Suppressor macrophage (primary cell): Measurements from ENCODE around the gene F2RL3.

Source experiments
- DNase-seq, 4 experiments: peaks; one replicate each; pipeline ENCODE4 v3.0.0-alpha.2; 2020 to 2022

Gene F2RL3

DNA sequence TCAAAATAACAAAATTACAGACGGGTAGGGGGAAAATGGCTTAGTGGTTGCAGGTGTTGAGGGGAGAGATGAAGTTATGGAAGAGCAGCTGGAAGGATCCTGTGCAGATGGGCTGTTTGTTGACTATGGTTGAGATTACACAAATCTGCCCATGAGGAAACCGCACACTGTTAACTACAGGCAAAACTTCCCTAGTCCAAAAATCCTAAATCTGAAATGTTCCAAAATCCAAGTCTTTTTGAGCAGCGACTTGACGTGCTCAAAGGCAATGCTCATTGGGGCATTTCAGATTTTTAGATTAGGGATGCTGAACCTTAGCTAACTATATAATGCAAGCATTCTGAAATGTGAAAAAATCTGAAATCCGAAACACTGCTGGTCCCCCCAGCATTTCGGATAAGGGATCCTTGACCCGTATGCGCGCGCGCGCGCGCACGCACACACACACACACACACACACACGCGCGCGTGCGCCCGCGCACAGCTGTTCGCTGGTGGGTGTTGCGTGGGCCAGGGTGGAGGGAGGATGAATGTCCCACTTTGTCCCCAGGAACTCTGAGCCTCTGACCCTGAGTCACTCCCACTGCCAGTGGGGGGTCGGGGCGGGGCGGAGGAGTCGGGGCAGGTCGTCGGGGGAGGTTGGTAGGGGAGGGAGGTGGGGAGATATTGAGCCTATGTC is 6.8 kb downstream of the F2RL3 start:
- DNase-seq, result peak in 2 of 4 experiments; percentile 11 to 35

DNA sequence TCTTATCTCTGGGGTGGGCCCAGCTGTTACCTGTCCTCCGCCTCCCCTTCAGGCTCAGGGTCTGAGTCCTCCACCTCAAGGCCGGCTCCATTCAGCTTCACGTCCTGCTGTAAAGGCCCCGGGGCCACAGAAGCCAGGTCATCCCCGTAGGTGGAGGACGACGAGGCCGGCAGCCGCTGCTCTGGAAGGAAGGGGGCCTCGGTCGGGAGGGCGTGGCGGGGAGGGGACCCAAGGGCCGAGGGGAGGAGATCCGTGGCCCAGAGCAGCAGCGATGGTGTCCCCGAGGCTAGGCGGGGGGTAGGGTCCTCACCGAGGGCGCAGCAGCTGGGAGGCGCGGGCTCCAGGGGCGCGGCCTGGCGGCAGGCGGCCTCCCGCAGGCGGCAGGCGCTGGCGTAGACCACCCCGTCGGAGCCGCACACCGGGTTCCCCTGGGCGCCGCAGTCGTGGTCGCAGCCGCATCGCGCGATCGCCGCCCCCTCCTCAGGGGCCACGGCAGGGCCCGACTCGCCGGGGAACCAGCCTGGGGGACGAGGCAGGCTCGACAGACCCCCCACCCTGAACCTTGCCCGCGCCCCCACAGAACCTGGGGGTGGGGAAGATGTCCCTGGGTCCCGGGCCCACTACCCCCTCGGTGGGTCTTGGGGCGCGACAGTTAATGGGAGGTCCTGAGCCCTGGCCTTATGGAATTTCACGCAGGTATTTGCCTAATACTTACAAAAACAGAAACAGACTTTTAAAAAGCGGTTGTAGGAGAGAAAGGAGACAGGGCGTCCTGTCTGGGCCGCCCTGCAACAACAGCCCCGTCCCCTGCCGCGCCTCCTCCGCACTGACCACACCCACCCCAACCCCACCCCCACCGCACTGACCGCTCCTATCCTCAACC is 7.6 kb downstream of the F2RL3 start:
- peak in 2 of 4 experiments; percentile 32 to 38 for DNase-seq

DNA sequence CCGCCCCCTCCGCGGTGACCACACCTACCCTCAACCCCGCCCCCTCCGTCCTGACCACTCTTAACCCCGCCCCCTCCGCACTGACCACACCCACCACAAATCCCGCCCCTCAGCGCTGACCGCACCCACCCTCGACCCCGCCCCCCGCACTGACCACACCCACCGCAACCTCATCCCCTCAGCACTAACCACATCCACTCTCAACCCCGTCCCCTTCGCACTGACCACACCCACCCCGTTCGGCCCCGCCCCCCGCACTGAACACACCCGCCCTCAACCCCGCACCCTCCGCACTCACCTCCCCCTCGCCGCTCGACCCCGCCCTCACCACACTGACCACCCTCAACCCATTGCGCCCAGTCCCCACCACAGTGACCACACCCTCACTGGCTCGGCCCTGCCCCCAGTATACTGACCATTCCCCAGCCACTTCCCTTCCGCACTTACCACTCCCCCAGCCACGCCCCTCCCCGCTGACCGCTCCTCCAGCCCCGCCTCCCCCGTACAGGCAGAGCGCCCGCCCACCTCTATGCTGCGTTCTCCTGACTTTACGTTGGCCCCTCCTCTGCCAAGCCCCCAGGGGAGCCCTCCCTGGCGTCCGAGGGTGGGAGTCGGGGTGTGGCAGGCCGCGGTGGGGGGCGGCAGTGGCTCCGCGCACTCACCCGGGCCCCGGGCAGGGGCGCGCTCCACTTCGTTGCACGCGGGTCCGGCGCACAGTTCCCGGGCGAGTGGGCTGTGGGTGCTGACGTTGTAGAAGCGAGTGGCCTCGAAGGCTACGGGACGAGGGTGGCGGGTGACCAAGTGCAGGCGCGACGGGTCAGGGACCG is 8.4 kb downstream of the F2RL3 start:
- DNase-seq, result peak; percentile 95 to 99 (median 96)

DNA sequence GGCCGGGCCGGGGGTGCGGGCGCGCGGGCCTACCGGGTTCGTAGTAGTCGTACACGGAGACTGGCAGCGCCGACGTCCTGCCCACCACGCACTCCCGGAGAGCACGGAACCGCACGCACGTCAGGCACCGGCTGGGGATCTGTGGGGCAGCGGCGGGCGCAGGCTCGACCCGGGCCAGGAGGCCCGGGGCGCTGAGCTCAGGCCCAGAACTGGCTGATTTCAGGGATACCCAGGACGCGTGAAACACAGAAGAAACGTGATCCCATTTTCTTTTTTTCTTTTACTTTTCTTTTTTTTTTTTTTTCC is 9.0 kb downstream of the F2RL3 start:
- no peak for DNase-seq

DNA sequence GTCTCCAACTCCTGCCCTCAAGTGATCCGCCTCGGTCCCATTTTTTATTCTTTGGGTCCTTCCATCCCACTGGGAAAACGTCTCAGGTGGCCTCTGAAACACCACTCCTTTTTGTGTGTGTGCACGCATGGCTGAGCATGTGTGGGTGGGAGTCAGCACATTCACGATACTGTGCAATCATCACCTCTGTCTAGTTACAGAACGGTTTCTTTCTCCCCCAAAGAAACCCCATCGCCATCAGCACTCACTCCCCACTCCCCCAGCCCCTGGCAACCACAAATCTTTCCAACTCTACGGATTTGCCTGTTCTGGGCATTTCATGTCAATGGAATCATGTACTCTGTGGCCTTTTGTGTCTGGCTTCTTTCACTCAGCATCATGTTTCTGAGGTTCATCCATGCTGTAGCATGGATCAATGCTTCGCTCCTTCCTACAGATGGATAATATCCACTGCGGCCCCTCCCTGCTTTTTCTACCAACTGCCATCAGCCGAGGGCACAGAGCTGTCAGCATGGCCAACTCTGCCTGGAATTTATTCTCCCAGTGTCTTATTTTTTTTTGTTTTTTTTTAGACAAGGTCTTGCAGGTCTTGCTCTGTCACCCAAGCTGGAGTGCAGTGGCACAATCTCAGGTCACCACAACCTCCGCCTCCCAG is 9.7 kb downstream of the F2RL3 start:
- no peak for DNase-seq

DNA sequence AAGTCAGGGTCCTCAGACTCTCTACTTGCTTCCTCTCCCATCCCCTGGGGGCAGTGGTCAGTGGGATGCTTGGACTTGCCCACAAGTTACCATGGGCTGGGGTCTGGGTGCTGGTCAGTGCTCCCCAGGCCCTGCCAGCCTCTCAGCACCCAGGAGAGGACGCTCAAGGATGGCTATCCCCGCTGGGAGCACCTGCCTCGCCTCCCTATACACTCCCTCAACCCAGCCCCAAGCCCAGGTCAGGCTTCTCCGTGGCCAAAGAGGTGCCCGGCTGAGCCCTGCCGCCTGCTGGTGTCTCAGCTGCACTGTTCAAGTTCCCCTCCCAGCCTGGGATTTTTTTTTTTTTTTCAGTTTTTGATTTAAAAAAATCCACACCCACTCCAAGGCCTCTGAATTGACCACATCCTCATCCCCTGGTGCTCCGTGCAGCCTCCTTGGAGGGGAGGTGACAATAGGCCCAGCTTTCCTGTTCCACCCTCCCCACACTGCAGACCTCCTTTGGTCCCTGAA is 10.8 kb downstream of the F2RL3 start:
- peak; percentile 75 to 88 (median 87) for DNase-seq

DNA sequence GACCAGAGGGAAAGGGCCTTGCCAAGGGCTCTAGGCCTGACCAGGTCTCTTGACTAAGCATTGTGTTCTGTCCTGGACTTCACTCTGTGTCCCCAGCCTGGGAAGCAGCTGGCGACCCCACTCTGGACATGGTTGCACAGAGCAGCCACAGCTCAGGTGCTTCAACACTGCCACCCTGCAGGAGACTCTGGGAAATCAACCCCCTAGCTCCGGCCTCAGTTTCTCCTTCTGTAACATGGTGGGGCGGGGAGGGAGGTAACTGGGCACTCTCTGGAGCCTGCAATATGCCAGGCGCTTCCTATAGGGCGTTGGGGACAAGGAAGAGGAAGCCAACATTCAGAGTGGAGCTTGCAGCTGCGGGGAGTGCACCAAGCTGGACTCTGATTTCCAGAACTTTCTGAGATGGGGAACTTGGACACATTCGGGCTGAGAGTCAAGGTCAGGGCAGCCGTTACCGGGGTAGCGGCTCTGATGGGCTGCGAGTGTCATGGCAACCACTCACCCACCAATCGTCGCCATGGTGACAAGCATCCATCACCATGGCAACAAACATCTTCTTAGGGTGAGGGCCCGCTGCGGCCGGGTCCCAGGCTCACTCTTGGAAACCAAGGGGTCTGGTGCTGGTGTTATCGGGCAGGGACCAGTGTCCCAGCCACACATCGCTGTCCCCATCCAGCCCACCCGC is 12.8 kb downstream of the F2RL3 start:
- DNase-seq, result peak in 2 of 4 experiments; percentile 4 to 18

DNA sequence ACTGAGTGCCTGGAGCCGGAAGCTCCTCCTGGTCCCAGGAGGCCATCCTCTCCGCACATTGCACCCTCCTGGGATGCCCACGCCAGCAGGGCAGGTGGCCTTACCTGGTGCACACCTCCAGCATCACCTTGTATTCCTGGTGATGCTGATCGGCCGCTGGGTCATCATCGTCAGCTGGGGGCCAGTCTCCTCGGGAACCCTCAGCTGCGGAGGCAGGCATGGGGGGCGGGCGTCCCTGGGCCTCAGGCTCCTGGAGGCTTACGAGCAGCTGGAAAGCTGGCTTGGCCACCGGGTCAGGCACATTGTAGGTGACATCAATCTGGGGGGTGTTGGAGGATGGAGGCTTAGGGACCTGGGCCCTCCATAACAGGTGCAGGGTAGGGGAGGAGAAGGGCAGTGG is 13.7 kb downstream of the F2RL3 start:
- DNase-seq, result no peak

DNA sequence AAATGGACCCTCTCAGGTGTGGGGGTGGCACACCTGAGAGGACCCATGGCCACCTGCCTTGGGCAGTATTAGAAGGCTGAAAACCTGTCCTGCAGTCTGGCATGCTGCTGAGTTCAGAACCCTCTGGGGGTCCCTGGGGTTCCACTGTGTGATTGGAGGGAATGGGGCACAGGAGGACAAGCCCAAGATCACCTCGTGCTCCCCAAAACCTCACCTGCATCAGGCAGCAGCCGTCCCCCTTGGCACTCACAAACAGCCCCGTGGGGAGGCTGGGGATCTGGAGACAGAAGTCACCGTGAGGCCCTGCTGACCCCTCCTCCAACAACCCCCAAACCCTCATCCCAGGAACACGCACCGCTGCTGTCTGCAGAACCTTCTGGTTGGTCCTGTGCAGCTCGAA is 14.5 kb downstream of the F2RL3 start:
- DNase-seq, result no peak

DNA sequence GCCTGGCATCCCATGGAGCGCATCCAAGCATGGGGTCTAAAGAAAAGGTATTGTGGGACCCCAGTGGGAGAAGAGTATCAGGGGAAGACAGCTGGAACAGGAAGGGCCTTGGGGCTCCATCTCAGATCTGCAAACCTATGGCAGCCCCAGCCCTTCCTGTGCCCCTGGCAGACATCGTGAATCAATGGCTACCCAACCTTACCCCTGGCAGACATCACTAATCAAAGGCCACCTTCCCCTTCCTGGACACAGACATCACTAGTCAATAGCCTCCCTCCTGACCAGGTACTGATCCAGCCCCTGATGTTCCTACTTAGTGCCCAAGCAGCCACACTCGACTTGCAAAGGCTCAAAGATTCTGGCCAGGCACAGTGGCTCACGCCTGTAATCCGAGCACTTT is 15.8 kb downstream of the F2RL3 start:
- no peak for DNase-seq

DNA sequence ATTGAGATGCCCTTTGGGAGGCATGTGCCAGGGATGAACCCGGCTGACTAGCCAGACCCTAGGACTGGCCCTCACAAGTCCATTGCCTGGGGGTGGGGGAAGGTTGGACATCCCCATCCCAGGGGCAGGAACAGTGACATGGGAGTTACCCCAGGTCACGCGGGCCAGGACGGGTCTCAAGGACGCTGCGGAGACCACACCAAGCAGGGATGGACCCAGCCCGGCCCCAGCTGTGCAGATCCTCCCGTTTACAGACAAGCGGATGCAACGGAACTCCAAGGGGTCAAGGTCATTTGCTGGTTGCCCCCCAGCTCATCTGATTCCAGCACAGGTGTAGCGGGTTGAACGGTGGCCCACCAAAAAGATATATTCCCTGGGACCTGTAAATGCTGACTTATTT is 20.0 kb downstream of the F2RL3 start:
- no peak for DNase-seq

DNA sequence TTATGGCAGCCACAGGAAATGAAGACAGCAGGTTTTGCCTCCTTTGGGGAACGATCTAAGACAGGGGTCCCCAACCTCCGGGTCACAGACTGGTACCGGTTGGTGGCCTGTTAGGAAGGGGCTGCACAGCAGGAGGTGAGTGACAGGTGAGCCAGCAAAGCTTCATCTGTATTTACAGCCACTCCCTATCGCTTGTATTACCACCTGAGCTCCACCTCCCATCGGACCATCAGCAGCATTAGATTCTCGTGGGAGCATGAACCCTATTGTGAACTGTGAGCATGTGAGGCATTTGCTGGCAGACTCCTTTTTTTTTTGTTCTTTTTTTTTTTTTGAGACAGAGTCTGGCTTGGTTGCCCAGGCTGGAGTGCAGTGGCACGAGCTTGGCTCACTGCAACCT is 22.2 kb downstream of the F2RL3 start:
- DNase-seq, result no peak

DNA sequence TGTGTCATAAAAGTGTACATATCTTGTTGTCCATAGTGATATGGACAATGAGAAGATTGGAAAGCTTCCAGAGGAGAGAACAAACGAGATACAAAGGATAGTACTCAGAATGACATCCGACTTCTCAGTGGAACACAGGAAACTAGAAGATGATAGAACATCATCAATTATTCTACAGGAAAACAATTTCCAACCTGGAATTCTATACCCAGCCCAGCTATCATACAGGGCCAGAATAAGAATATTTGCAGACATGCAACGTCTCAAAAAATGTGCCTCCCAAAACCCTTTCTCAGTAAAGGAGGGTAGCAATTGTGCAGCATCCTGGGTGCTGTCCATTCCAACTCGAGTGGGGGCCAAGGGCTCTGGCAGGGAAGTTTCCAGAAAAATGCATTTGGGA is 24.0 kb downstream of the F2RL3 start:
- no peak for DNase-seq

DNA sequence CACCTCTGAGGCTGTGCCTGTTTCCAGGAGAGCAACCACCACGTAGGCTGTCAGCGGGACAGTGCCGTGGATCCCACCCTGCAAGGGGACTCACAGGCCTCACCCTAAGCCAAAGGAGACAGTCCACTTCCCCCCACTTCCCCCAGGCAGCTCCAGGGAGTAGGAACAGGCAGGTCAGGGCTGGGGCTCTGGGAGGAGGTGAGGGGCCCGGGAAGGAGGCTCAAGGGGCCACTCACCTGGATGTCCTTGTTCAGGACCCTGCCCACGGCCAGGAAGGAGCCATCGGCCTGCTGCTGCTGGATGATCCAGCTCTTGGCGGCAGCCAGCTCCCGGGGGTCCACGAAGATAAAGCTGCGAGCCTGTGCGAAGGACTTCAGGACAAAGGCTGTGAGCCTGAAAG is 25.6 kb downstream of the F2RL3 start:
- DNase-seq, result no peak

DNA sequence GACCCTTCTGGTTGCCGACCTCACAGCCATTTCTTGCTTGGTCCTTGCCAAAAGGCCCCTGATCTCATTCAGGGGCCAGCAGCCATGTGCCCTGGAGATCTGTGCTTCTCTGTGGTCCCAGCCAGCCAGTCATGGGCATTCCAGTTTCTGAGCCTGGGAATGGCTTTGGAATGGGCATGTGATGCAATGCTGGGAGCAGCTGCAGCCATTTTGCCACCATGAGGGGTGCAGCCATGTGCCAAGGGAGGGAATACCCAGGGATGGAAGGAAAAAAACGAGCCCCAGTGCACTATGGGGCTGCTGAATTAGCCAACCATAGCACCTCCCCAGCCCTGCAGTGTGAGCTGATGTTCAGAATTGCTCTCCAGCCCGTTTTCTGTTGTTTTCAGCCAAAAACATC is 26.3 kb downstream of the F2RL3 start:
- DNase-seq, result no peak

DNA sequence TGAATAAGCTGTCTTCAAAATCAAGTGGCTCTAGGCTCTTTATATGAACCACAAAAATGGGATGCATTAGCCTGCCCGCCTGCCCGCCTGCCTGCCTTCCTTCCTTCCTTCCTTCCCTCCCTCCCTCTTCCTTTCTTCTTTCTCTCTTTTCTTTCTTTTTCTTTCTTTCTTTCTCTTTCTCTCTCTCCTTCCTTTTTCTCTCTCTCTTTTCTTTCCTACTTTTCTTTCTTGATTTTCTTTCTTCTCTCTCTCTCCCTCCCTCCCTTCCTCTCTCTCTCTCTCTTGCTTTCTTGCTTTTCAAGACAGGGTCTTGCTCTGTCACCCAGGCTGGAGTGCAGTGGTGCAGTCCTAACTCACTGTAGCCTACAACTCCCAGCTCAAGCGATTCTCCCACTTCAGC is 26.9 kb downstream of the F2RL3 start:
- DNase-seq, result no peak

DNA sequence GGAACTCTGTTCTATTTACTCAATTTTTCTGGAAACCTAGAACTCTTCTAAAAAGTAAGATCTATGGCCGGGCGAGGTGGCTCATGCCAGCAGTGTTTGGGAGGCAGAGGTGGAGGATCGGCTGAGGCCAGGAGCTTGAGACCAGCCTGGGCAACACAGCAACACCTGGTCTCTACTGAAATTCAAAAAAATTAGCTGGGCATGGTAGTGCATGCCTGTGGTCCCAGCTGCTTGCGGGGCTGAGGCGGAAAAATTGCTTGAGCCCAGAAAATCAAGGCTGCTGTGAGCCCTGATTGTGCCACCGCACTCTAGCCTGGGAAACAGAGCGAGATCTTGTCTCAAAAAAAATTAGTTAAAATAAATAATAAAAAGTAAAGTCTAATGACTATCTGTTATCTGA is 28.6 kb downstream of the F2RL3 start:
- no peak for DNase-seq

DNA sequence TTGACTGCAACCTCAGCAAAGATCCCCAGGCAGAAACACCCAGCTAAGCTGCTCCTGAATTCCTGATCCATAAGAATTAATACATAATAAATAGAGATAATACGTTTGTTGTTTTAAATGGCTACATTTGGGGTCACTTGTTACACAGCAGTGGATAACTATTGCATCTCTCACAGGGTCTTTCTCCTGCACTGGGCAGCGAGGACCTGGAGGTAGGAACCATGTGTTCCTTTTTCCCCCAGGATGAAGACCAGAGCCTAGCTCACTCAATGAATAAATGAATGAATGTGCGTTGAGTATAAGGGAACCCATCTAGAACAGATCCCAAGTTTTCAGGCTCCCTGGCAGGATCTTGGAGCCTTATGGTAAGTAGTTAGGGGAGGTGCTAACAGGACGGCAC is 30.7 kb downstream of the F2RL3 start:
- DNase-seq, result no peak

DNA sequence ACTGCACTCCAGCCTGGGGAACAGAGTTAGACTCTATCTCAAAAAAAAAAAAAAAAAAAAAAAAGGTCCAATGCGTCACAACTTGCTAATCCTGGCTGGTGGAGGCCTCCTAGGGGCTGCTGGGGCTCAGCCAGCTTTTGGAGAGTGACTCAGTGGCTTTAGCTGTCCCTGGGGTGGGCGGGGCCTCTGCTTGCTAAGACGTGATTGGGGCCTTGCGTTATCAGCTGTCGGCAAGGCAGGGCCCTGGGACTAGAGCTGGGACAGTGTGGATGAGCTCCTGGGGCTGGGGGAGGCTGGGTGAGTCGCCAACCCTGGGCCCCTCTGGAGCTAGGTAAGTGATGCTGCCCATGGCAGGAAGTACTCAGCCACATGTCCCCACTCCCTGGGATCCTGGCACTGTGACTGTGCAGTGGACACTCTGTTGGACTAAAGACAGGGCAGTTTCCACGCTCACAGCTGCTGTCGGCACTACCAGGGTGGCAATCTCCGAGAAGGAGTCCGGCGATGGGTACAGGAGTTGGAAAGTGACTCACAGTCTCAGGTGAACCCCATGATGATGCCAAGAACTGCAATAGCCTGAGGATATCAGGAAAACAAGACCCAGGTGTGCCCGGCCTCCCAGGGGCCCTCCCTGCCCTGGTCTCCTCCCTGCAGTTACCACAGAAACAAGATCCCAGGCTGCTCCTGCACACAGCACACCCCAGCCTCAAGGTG is 32.2 kb downstream of the F2RL3 start:
- DNase-seq, result no peak

DNA sequence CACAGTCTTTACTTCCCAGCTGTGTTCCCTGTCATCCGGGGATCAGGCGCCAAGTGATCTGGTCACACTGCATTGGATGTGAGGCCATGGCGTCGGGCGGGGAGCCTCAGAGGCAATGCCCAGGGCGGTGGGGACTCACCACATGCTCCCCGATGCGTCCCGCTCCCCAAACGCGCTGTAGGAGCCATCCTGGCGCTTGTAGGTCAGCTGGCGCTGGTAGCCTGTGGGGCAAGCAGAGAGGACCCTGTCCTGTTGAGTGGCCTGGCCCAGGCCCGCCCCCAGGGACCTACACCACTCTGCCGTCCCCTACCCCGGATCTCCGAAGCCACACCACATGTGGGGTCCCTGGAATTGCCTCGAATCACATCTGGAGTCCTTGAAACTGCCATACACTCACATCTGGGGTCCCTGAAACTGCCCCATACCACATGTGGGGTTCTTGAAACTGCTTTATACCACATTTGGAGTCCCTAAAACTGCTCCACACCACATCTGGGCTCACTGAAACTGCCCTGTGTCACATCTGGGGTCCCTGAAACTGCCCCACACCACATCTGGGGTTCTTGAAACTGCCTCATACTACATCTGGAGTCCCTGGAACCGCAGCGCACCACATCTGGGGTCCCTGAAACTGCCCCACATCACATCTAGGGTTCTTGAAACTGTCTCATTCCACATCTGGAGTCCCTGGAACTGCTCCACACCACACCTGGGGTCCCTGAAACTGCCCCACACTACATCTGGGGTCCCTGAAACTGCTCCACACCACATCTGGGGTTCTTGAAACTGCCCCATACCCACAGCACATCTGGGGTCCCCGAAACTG is 33.2 kb downstream of the F2RL3 start:
- DNase-seq, result no peak

DNA sequence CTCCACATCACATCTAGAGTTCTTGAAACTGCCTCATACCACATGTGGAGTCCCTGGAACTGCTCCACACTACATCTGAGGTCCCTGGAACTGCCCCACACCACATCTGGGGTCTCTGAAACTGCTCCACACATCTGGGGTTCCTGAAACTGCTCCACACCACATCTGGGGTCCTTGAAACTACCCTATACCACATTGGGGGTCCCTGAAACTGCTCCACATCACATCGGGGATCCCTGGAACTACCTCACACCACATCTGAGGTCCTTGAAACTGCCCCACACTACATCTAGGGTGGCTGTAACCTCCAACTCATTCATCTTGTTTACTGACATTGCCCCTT is 33.8 kb downstream of the F2RL3 start:
- no peak for DNase-seq
